OCI-LY1 (cell line): ENCODE measurements around the gene MAML2.

Experiments used
- H2AFZ ChIP-seq: fragments of 200-600 bp; sonication (generic), shearing (Covaris generic); 2 replicates; pipeline ENCODE4 v1.6.0; 2014; ENCODE audit warnings: antibody characterized with exemption, mild to moderate bottlenecking, low read length
- H3F3A ChIP-seq: fragments of 200-600 bp; sonication (generic), shearing (Covaris generic); 2 replicates; pipeline ENCODE4 v1.6.0; 2014; ENCODE audit warnings: mild to moderate bottlenecking, antibody characterized with exemption, low read length, moderate library complexity; ENCODE audit not compliant: insufficient read depth
- H3K27ac ChIP-seq: fragments of 200-600 bp; sonication (generic); 2 replicates; pipeline ENCODE4 v1.5.1; 2014; ENCODE audit warnings: low read length, mixed run types, mild to moderate bottlenecking, low read depth; ENCODE audit not compliant: poor library complexity, severe bottlenecking
- H3K27me3 ChIP-seq: fragments of 200-600 bp; sonication (generic); 2 replicates; pipeline ENCODE4 v1.6.0; 2014; ENCODE audit warnings: antibody characterized with exemption, mild to moderate bottlenecking, low read length, moderate library complexity; ENCODE audit not compliant: insufficient read depth
- H3K36me3 ChIP-seq: fragments of 200-600 bp; sonication (generic); 2 replicates; pipeline ENCODE4 v1.6.1; 2014; ENCODE audit warnings: mild to moderate bottlenecking, antibody characterized with exemption, low read length, moderate library complexity, mixed read lengths; ENCODE audit not compliant: insufficient read depth
- H3K4me1 ChIP-seq: fragments of 200-600 bp; sonication (generic); 2 replicates; pipeline ENCODE4 v1.5.1; 2014; ENCODE audit warnings: mild to moderate bottlenecking, low read length, moderate library complexity; ENCODE audit not compliant: insufficient read depth, severe bottlenecking
- H3K4me2 ChIP-seq: fragments of 200-600 bp; sonication (generic), shearing (Covaris generic); 2 replicates; pipeline ENCODE4 v1.6.1; 2014; ENCODE audit warnings: low read length
- H3K4me3 ChIP-seq: fragments of 200-600 bp; sonication (generic); 2 replicates; pipeline ENCODE4 v1.5.1; 2014; ENCODE audit warnings: low read length, low read depth, mild to moderate bottlenecking, mixed read lengths; ENCODE audit not compliant: poor library complexity, severe bottlenecking
- H3K79me2 ChIP-seq: fragments of 200-600 bp; shearing (Covaris generic); 2 replicates; pipeline ENCODE4 v1.6.1; 2016; ENCODE audit warnings: mixed run types, low read length, mixed read lengths; ENCODE audit not compliant: insufficient read depth
- H3K9ac ChIP-seq: fragments of 200-600 bp; sonication (generic), shearing (Covaris generic); 2 replicates; pipeline ENCODE4 v1.6.1; 2014; ENCODE audit warnings: mild to moderate bottlenecking, low read length, mixed read lengths
- H3K9me2 ChIP-seq: fragments of 200-600 bp; sonication (generic), shearing (Covaris generic); 2 replicates; pipeline ENCODE4 v1.6.1; 2014; ENCODE audit warnings: low read depth, mild to moderate bottlenecking, low read length, mixed read lengths
- H3K9me3 ChIP-seq: fragments of 200-600 bp; shearing (Covaris generic); 2 replicates; pipeline ENCODE4 v1.6.1; 2014; ENCODE audit warnings: low read length, mixed read lengths
- H4K20me1 ChIP-seq: fragments of 200-600 bp; sonication (generic), shearing (Covaris generic); 2 replicates; pipeline ENCODE4 v1.6.0; 2016; ENCODE audit warnings: mild to moderate bottlenecking, low read length; ENCODE audit not compliant: insufficient read depth
- CTCF ChIP-seq: fragments of 200-600 bp; sonication (generic), shearing (Covaris generic); IDR thresholded peaks from 2 replicates; pipeline ENCODE4 v1.5.1; 2017; ENCODE audit warnings: mild to moderate bottlenecking, antibody characterized with exemption, low read length, moderate library complexity, mixed read lengths
- EZH2 ChIP-seq: fragments of 200-600 bp; sonication (generic), shearing (Covaris generic); IDR thresholded peaks from 2 replicates; pipeline ENCODE4 v1.8.0; 2017; ENCODE audit warnings: borderline replicate concordance, mixed run types, mild to moderate bottlenecking, antibody characterized with exemption, low read length, moderate library complexity, mixed read lengths

The MAML2 gene

GRCh38 chr11:96017856-96018255, 325.1 kb downstream of the MAML2 start:
- Histone ChIP-seq H3K79me2 (no peaks in the 10 kb centered on the region), H2AFZ (no peak overlapping the region), H3F3A (no peaks in the 10 kb centered on the region), H3K27me3 (no peaks in the 10 kb centered on the region), H3K27ac (no peak overlapping the region), H3K4me1 (peaks cover 30% of the 10 kb centered on the region), H3K9ac (no peak overlapping the region), H3K9me2 (no peaks in the 10 kb centered on the region), H3K9me3 (no peaks in the 10 kb centered on the region), H3K4me3 (no peak overlapping the region), H3K4me2 (no peak overlapping the region), H3K36me3 (no peaks in the 10 kb centered on the region), H4K20me1 (no peaks in the 10 kb centered on the region)
- no peak for TF ChIP-seq CTCF
- TF ChIP-seq EZH2: no peak

DNA sequence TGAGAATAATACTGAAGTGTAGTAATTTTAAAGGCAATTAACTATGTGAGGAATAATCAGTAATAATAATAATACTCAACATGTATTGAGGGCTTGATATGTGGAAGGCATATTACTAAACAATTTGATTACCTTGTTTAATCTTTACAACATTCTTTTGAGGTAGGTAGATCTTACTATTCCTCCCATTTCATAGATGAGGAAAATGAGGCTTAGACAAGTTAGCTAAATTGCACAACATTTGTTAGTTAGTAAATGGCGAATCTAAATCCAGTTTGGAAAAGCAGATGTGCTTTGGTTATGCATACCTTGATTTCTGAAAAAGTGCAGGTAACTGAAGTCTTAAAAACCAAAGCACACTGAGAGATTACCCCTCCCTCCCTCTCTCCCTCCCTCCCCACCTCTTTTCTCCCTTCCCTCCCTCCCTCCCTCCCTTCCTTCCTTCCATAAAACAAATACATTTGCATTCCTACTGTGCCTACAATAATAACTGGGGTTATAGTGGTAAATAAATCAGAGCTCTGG, 326.0 kb downstream of the MAML2 start:
- Histone ChIP-seq H2AFZ (no peak overlapping the region), H3K9me3 (no peaks in the 10 kb centered on the region), H4K20me1 (no peaks in the 10 kb centered on the region), H3K4me3 (no peak overlapping the region), H3K27ac (no peak overlapping the region), H3K9ac (no peak overlapping the region), H3K4me2 (no peak overlapping the region), H3K36me3 (no peaks in the 10 kb centered on the region), H3K27me3 (no peaks in the 10 kb centered on the region), H3F3A (no peaks in the 10 kb centered on the region), H3K79me2 (no peaks in the 10 kb centered on the region), H3K9me2 (no peaks in the 10 kb centered on the region), H3K4me1 (peaks cover 38% of the 10 kb centered on the region)
- TF ChIP-seq EZH2 (no peak), CTCF (no peak)

DNA sequence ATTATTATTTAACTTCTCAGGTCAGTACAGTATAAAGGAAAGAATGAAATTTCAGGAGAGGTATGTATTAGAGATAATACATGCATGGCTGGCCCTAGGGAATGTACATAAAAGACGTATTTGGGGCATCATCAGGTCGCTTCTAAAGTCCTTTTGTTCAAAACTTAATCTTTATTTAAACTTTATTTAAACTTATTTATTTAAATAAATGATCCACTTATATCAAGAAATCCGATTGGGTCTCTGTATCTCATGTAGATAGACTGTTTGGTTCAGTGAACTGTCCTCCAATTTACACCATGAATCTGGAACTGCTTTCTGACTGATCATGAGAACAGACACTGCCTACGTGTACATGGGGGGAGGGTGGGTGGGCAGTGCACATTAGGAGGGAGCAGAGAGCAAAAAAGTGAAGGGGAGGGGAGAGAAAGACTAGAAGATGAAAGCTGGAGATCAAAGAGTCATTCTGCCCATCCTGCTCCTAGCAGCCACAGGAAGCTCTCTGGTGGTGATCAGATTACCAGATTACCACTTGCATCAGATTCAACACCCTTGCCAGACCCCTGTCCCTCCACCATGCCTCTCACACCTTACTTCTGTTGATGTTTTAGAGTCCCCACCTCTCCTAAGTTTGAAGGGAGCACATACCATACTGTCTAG, 327.0 kb downstream of the MAML2 start:
- Histone ChIP-seq H3K27ac (no peak overlapping the region), H3K79me2 (no peaks in the 10 kb centered on the region), H3K27me3 (no peaks in the 10 kb centered on the region), H3K9ac (no peak overlapping the region), H2AFZ (no peak overlapping the region), H3K4me2 (no peak overlapping the region), H4K20me1 (no peaks in the 10 kb centered on the region), H3K4me1 (peaks cover 48% of the 10 kb centered on the region), H3K9me2 (no peaks in the 10 kb centered on the region), H3F3A (no peaks in the 10 kb centered on the region), H3K36me3 (no peaks in the 10 kb centered on the region), H3K9me3 (no peaks in the 10 kb centered on the region), H3K4me3 (no peak overlapping the region)
- TF ChIP-seq CTCF (no peak), EZH2 (no peak)
